OCI-LY7 (cell line): Measurements from ENCODE around the gene CALM1. TPM values are rescaled to one million over a fixed set of nuclear protein-coding genes. Genes with fewer than 3 reads are reported as not detected.

Source experiments
- BruUV-seq: library from RNA; stranded (reverse); fragments of 400-500 nt; replicated peaks from 2 replicates; lab custom pipeline; 2021; lab: Mats Ljungman, UMichigan
- CTCF ChIA-PET: fragments of 300-600 bp; sonication (Branson Sonifier 250); formaldehyde crosslinking; loops from one replicate; lab custom pipeline; 2022; ENCODE audit warnings: antibody characterized with exemption; ENCODE audit not compliant: unreplicated experiment; lab: Charles Lee
- POLR2A ChIA-PET: fragments of 300-600 bp; sonication (Branson Sonifier 250); formaldehyde crosslinking; loops from one replicate; lab custom pipeline; 2022; ENCODE audit warnings: antibody characterized with exemption; lab: Charles Lee
- DNase-seq: peaks from one replicate; pipeline ENCODE4 v3.0.0-alpha.2; 2015; ENCODE audit warnings: low spot score
- H2AFZ ChIP-seq: fragments of 200-600 bp; sonication (generic), shearing (Covaris generic); 2 replicates; pipeline ENCODE4 v1.6.1; 2014; ENCODE audit warnings: mild to moderate bottlenecking, antibody characterized with exemption, low read length, moderate library complexity
- H3K27ac ChIP-seq: fragments of 200-600 bp; sonication (generic); 2 replicates; pipeline ENCODE4 v1.5.1; 2014; ENCODE audit warnings: mixed run types, low read depth, mild to moderate bottlenecking, moderate library complexity, low read length, inconsistent platforms; ENCODE audit not compliant: poor library complexity, severe bottlenecking
- H3K36me3 ChIP-seq: fragments of 200-600 bp; sonication (generic); 2 replicates; pipeline ENCODE4 v1.6.1; 2014; ENCODE audit warnings: mild to moderate bottlenecking, antibody characterized with exemption, low read length, moderate library complexity, mixed read lengths; ENCODE audit not compliant: insufficient read depth
- H3K4me1 ChIP-seq: fragments of 200-600 bp; sonication (generic); 2 replicates; pipeline ENCODE4 v1.5.1; 2014; ENCODE audit warnings: mild to moderate bottlenecking, low read length; ENCODE audit not compliant: insufficient read depth, poor library complexity, severe bottlenecking
- H3K4me2 ChIP-seq: fragments of 200-600 bp; sonication (generic); 2 replicates; pipeline ENCODE4 v1.6.1; 2014; ENCODE audit warnings: mild to moderate bottlenecking, low read length
- H3K4me3 ChIP-seq: fragments of 200-600 bp; sonication (generic); 2 replicates; pipeline ENCODE4 v1.5.1; 2014; ENCODE audit warnings: mild to moderate bottlenecking, low read depth, low read length; ENCODE audit not compliant: poor library complexity, severe bottlenecking
- H3K79me2 ChIP-seq: fragments of 200-600 bp; sonication (generic); 2 replicates; pipeline ENCODE4 v1.6.1; 2016; ENCODE audit warnings: low read depth, mild to moderate bottlenecking, low read length, moderate library complexity, mixed read lengths; ENCODE audit not compliant: insufficient read depth
- H3K9me2 ChIP-seq: fragments of 200-600 bp; sonication (generic); 2 replicates; pipeline ENCODE4 v1.6.1; 2016; ENCODE audit warnings: mild to moderate bottlenecking, low read length, mixed read lengths; ENCODE audit not compliant: insufficient read depth
- H3K9me3 ChIP-seq: fragments of 200-600 bp; sonication (generic); 2 replicates; pipeline ENCODE4 v1.6.1; 2014; ENCODE audit warnings: mild to moderate bottlenecking, mixed run types, low read length, mixed read lengths
- H4K20me1 ChIP-seq: fragments of 200-600 bp; sonication (generic); 2 replicates; pipeline ENCODE4 v1.6.1; 2014; ENCODE audit warnings: mild to moderate bottlenecking, antibody characterized with exemption, low read length, moderate library complexity, mixed read lengths; ENCODE audit not compliant: insufficient read depth
- EZH2phosphoT487 ChIP-seq: fragments of 200-600 bp; sonication (generic); IDR thresholded peaks from 2 replicates; pipeline ENCODE4 v1.6.1; 2018; ENCODE audit warnings: low read depth, borderline replicate concordance, mild to moderate bottlenecking, mixed run types, antibody characterized with exemption, low read length, moderate library complexity, mixed read lengths
- intact Hi-C: fragments of 100-400 bp; cut with micrococcal nuclease; formaldehyde crosslinking; loops from one replicate; pipeline ENCODE4 v1.10.0; 2022; ENCODE audit not compliant: unreplicated experiment
- total RNA-seq, 2 experiments: library from RNA; depleted of rRNA in 1 of 2; stranded (reverse); fragments of >200 nt in 1 of 2; shearing (Covaris generic) in 1 of 2; gene quantifications; 2 replicates each; pipeline ENCODE4 v1.2.3, GENCODE V29; 2014 to 2022
- TF ChIP-seq, protein P1 (sequence below): fragments of 200-600 bp; sonication (generic); conservative IDR thresholded peaks from 2 replicates; pipeline ENCODE4 v1.5.1; 2014; ENCODE audit warnings: mild to moderate bottlenecking, antibody characterized with exemption, low read length, moderate library complexity, mixed read lengths

The CALM1 gene
- total RNA-seq, 2 experiments from 2014 or later = 282 to 311 TPM

DNA sequence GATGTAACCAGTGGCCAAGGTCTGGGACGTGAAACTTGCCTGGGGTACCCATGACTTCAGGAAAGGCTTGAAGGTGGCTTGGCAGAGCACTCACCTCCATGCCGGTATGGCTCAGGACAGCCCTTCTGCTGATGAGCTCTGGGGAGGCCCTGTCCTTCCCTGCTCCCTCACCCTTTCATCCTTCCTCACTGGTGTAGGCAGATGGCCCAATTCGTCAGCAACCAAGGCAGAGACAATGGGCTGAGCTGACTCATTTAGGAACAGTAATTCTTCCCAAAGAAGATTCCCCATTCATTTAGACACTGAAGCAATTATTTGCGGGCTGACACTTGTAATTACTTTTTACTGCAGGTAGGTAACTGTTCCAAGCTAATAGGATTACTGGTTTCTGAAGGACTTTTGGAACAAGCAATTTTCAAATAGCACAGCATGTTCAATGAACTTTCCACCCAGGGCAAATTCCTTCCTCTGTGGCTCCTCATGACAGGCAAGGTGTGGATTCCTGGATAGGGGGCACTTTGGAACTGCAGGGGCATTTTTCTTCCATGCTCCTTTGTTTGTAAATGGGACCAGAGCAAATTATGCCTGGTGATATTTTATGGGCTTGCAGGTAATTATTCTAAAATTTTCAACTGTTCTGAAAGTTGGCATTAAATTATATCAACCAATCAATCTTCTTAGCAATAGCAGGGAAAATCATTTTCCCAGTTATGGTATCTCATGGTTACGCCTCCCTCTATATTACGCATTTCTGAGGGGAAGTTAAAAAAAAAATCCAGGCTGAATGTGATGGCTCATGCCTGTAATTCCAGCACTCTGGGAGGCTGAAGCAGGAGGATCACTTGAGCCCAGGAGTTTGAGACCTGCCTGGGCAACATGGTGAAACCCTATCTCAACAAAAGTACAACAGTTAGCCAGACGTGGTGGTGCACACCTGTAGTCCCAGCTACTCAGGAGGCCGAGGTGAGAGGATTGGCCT is 41.0 kb upstream of the CALM1 start:
- no peak for DNase-seq
- Histone ChIP-seq H2AFZ (no peak overlapping the region), H3K79me2 (no peaks in the 10 kb centered on the region), H3K4me1 (no peaks in the 10 kb centered on the region), H3K4me2 (no peak overlapping the region), H3K9me3 (no peaks in the 10 kb centered on the region), H3K4me3 (no peak overlapping the region), H3K27ac (no peak overlapping the region), H3K9me2 (no peaks in the 10 kb centered on the region), H4K20me1 (no peaks in the 10 kb centered on the region), H3K36me3 (no peaks in the 10 kb centered on the region)
- ChIA-PET POLR2A (no interaction called here), CTCF (no interaction called here)
- intact Hi-C loops = no loop called here
- TF ChIP-seq EZH2phosphoT487 = no peak
- TF ChIP-seq, protein P1, sequence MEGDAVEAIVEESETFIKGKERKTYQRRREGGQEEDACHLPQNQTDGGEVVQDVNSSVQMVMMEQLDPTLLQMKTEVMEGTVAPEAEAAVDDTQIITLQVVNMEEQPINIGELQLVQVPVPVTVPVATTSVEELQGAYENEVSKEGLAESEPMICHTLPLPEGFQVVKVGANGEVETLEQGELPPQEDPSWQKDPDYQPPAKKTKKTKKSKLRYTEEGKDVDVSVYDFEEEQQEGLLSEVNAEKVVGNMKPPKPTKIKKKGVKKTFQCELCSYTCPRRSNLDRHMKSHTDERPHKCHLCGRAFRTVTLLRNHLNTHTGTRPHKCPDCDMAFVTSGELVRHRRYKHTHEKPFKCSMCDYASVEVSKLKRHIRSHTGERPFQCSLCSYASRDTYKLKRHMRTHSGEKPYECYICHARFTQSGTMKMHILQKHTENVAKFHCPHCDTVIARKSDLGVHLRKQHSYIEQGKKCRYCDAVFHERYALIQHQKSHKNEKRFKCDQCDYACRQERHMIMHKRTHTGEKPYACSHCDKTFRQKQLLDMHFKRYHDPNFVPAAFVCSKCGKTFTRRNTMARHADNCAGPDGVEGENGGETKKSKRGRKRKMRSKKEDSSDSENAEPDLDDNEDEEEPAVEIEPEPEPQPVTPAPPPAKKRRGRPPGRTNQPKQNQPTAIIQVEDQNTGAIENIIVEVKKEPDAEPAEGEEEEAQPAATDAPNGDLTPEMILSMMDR = no peak
- BruUV-seq = no TSS peak

DNA sequence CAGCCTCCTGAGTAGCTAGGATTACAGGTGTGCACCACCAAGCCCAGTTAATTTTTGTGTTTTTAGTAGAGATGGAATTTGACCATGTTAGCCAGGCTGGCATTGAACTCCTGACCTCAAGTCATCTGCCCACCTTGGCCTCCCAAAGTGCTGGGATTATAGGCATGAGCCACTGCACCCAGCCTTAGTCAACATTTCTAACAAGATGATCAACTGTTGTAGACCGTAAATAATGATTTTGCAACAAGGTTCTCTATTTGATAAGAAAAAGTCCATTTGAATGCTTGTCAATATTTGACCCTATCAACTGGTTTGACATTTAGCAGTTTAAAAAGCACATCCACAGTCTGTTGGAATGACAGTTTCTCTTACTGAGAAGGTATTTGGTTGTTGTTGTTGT is 39.9 kb upstream of the CALM1 start:
- no peaks in the 10 kb centered on the region for H3K36me3 ChIP-seq
- POLR2A ChIA-PET = no interaction called here
- no peak for DNase-seq
- H4K20me1 ChIP-seq = no peaks in the 10 kb centered on the region
- intact Hi-C loops = no loop called here
- H3K4me2 ChIP-seq = no peak overlapping the region
- no TSS peak for BruUV-seq
- H3K79me2 ChIP-seq = no peaks in the 10 kb centered on the region
- H3K4me3 ChIP-seq = no peak overlapping the region
- TF ChIP-seq, protein P1 = no peak
- no peak for TF ChIP-seq EZH2phosphoT487
- no peaks in the 10 kb centered on the region for H3K9me2 ChIP-seq
- H2AFZ ChIP-seq = no peak overlapping the region
- H3K4me1 ChIP-seq = no peaks in the 10 kb centered on the region
- CTCF ChIA-PET = no interaction called here
- H3K9me3 ChIP-seq = no peaks in the 10 kb centered on the region
- no peak overlapping the region for H3K27ac ChIP-seq

DNA sequence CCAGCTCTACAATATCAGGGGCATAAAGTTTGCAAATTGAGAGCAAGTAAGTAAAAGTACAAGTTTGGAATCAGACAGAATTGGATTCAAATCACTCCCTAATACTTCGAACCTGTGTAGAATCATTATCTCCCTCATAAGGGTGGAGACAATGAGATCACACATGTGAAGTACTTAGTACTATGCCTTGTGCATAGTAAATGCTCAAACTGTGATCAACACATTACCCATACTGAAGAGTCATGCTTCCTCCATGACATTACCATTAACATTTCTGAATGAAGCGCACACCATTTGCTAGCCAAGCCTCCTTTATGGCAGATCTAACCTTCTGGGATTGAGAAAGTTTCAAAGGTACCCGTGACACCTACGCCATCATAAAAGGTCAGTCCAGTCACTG is 38.5 kb upstream of the CALM1 start:
- no peak overlapping the region for H3K4me2 ChIP-seq
- H3K27ac ChIP-seq = no peak overlapping the region
- no peaks in the 10 kb centered on the region for H3K4me1 ChIP-seq
- no peaks in the 10 kb centered on the region for H3K9me2 ChIP-seq
- TF ChIP-seq, protein P1 = no peak
- TF ChIP-seq EZH2phosphoT487 = no peak
- BruUV-seq = no TSS peak
- no peak overlapping the region for H2AFZ ChIP-seq
- no peaks in the 10 kb centered on the region for H4K20me1 ChIP-seq
- intact Hi-C loops = no loop called here
- H3K4me3 ChIP-seq = no peak overlapping the region
- POLR2A ChIA-PET = interaction anchor here (0.6 kb wide), 1 partner anchor 9 kb away, joined by 5 read pairs; no protein-coding TSS in a partner anchor
- DNase-seq = no peak
- H3K9me3 ChIP-seq = no peaks in the 10 kb centered on the region
- CTCF ChIA-PET = no interaction called here
- H3K36me3 ChIP-seq = no peaks in the 10 kb centered on the region
- H3K79me2 ChIP-seq = no peaks in the 10 kb centered on the region
